A549 (cell line): Measurements from ENCODE around the gene REXO5. TPM values are rescaled to one million over a fixed set of nuclear protein-coding genes. Genes with fewer than 3 reads are reported as not detected.

Experiments used
- ATAC-seq, 2 experiments: fragments of 200-7000 bp in 1 of 2; fragments of >200 bp in 1 of 2; cut with Nextera tagmentation in 1 of 2; cut with Tn5 transposase in 1 of 2; 3 replicates each; pipeline versions ENCODE4 v1.8.0 to v1.9.1; 2018 to 2020; ENCODE audit warnings: mild to moderate bottlenecking in 1 of 2, moderate library complexity in 1 of 2
- CTCF ChIA-PET: fragments of 300-600 bp; sonication (Branson Sonifier 250); formaldehyde crosslinking; extraction: SDS; loops from one replicate; lab custom pipeline; 2021; ENCODE audit warnings: antibody characterized with exemption, inconsistent platforms; lab: Yijun Ruan, JAX
- POLR2A ChIA-PET: fragments of 350-600 bp; formaldehyde crosslinking; extraction: SDS; loops from one replicate; lab custom pipeline; 2021; ENCODE audit warnings: antibody characterized with exemption, inconsistent platforms; lab: Yijun Ruan, JAX
- DNase-seq, 2 experiments: peaks; one replicate each; pipeline versions ENCODE4 v3.0.0 to v3.0.0-alpha.2; 2011 to 2016; ENCODE audit warnings: low read depth in 1 of 2, low spot score in 1 of 2
- FAIRE-seq: peaks from 2 replicates; lab custom pipeline; 2011; peaks lifted over from hg19 to GRCh38; lab: Jason Lieb, UNC
- H3K27ac ChIP-seq, 2 experiments: fragments of >200 bp; sonication (Bioruptor Twin); formaldehyde crosslinking; 3 replicates each; pipeline ENCODE4 v1.5.1; 2016 to 2017
- H3K4me1 ChIP-seq: fragments of >200 bp; sonication (Bioruptor Twin); formaldehyde crosslinking; 3 replicates; pipeline ENCODE4 v1.6.1; 2016
- H3K4me2 ChIP-seq: fragments of >200 bp; sonication (Bioruptor Twin); formaldehyde crosslinking; 3 replicates; pipeline ENCODE4 v1.6.1; 2016
- H3K4me3 ChIP-seq: fragments of >200 bp; sonication (Bioruptor Twin); formaldehyde crosslinking; 3 replicates; pipeline ENCODE4 v1.5.1; 2016
- H3K9me3 ChIP-seq: fragments of >200 bp; sonication (Bioruptor Twin); formaldehyde crosslinking; 3 replicates; pipeline ENCODE4 v1.6.1; 2016
- BHLHE40 ChIP-seq: IDR thresholded peaks from 2 replicates; pipeline ENCODE4 v1.6.1; 2012; ENCODE audit warnings: low read depth, low read length, inconsistent platforms
- CBX2 ChIP-seq: fragments of 200-600 bp; sonication (generic); IDR thresholded peaks from 2 replicates; pipeline ENCODE4 v1.6.1; 2016; ENCODE audit warnings: low read depth, mild to moderate bottlenecking, borderline replicate concordance
- CEBPB ChIP-seq, 2 experiments: fragments of >200 bp in 1 of 2; sonication (Bioruptor Twin) in 1 of 2; formaldehyde crosslinking in 1 of 2; IDR thresholded peaks; 2 replicates each; pipeline ENCODE4 v1.6.1; 2012 to 2016
- EHMT2 ChIP-seq: fragments of 200-600 bp; sonication (generic); IDR thresholded peaks from 2 replicates; pipeline ENCODE4 v1.6.1; 2016; ENCODE audit warnings: antibody characterized with exemption, low read depth, mild to moderate bottlenecking, moderate library complexity
- EP300 ChIP-seq, 2 experiments: fragments of >200 bp; sonication (Bioruptor Twin); formaldehyde crosslinking; IDR thresholded peaks; 2 replicates in 1 of 2; 3 replicates in 1 of 2; pipeline ENCODE4 v1.6.1; 2016 to 2017
- HEYL ChIP-seq: fragments of 250-450 bp; sonication (Bioruptor Pico); IDR thresholded peaks from 2 replicates; pipeline ENCODE4 v1.8.0; 2021; ENCODE audit warnings: mild to moderate bottlenecking, moderate library complexity
- HOXB5 ChIP-seq: fragments of 250-450 bp; sonication (Bioruptor Pico); IDR thresholded peaks from 2 replicates; pipeline ENCODE4 v1.5.0; 2020; ENCODE audit warnings: mild to moderate bottlenecking, moderate library complexity
- JUN ChIP-seq, 2 experiments: fragments of >200 bp; sonication (Bioruptor Twin); formaldehyde crosslinking; IDR thresholded peaks; 2 replicates in 1 of 2; 3 replicates in 1 of 2; pipeline ENCODE4 v1.6.1; 2016 to 2017
- MAFK ChIP-seq: fragments of 450-650 bp; IDR thresholded peaks from 2 replicates; pipeline ENCODE4 v1.6.1; 2014; ENCODE audit not compliant: partially characterized antibody
- MYC ChIP-seq: IDR thresholded peaks from 2 replicates; pipeline ENCODE4 v1.6.1; 2012; ENCODE audit warnings: mild to moderate bottlenecking, inconsistent platforms, low read length, improper control_type of control experiment, borderline replicate concordance
- PHF8 ChIP-seq: fragments of 200-600 bp; sonication (generic); IDR thresholded peaks from 2 replicates; pipeline ENCODE4 v1.6.1; 2016; ENCODE audit warnings: low read depth, mild to moderate bottlenecking, antibody characterized with exemption, moderate library complexity, borderline replicate concordance
- RAD21 ChIP-seq, 2 experiments: fragments of >200 bp in 1 of 2; sonication (Bioruptor Twin) in 1 of 2; formaldehyde crosslinking in 1 of 2; IDR thresholded peaks in 1 of 2; conservative IDR thresholded peaks in 1 of 2; 2 replicates in 1 of 2; 3 replicates in 1 of 2; pipeline ENCODE4 v1.6.1; 2012 to 2018; ENCODE audit warnings: inconsistent platforms in 1 of 2
- RFX5 ChIP-seq: fragments of 450-650 bp; IDR thresholded peaks from 2 replicates; pipeline ENCODE4 v1.7.1; 2014; ENCODE audit warnings: antibody characterized with exemption, mild to moderate bottlenecking, moderate library complexity
- SMC3 ChIP-seq: fragments of >200 bp; sonication (Bioruptor Twin); formaldehyde crosslinking; IDR thresholded peaks from 3 replicates; pipeline ENCODE4 v1.6.1; 2018; ENCODE audit warnings: inconsistent platforms
- SREBF2 ChIP-seq: fragments of 450-650 bp; IDR thresholded peaks from 2 replicates; pipeline ENCODE4 v1.6.1; 2014; ENCODE audit warnings: mild to moderate bottlenecking, moderate library complexity
- TP53 ChIP-seq: fragments of 250-450 bp; sonication (Bioruptor Pico); IDR thresholded peaks from 2 replicates; pipeline ENCODE4 v1.5.0; 2021; ENCODE audit warnings: mild to moderate bottlenecking, moderate library complexity
- ZC3H11A ChIP-seq: fragments of 450-650 bp; IDR thresholded peaks from 2 replicates; pipeline ENCODE4 v1.6.1; 2014; ENCODE audit warnings: antibody characterized with exemption, mild to moderate bottlenecking
- ZSCAN20 ChIP-seq: fragments of 250-450 bp; sonication (Bioruptor Pico); IDR thresholded peaks from 2 replicates; pipeline ENCODE4 v1.8.0; 2022; ENCODE audit warnings: mild to moderate bottlenecking, moderate library complexity
- WGBS: methylation state at CpG from one replicate; pipeline ENCODE4 v1.1.6; 2017; ENCODE audit errors: missing lambda C conversion rate; 5-methylcytosine and 5-hydroxymethylcytosine counted together
- polyA plus RNA-seq, 4 experiments: library from polyadenylated mRNA; depleted of rRNA in 3 of 4; stranded (reverse); fragments of >200 nt; fragmentation: RNase III in 1 of 4; extraction: RNeasy Plus Mini Kit Qiagen cat#74134 plus additional on column Dnase treatment in 1 of 4; gene quantifications; 2 replicates in 3 of 4; 3 replicates in 1 of 4; pipeline ENCODE4 v1.2.3, GENCODE V29; 2011 to 2017
- TF ChIP-seq, protein P1 (sequence below): fragments of >200 bp; sonication (Bioruptor Twin); formaldehyde crosslinking; IDR thresholded peaks from 3 replicates; pipeline ENCODE4 v1.5.1; 2016
- TF ChIP-seq, protein P2 (sequence below): IDR thresholded peaks from 2 replicates; pipeline ENCODE4 v1.6.1; 2012
- TF ChIP-seq, protein P3 (sequence below): fragments of >200 bp; sonication (Bioruptor Twin); formaldehyde crosslinking; IDR thresholded peaks from 3 replicates; pipeline ENCODE4 v1.6.1; 2016
- TF ChIP-seq, protein P4 (sequence below): IDR thresholded peaks from 2 replicates; pipeline ENCODE4 v1.6.1; 2012
- TF ChIP-seq, protein P5 (sequence below): fragments of 450-650 bp; IDR thresholded peaks from 2 replicates; pipeline ENCODE4 v1.6.1; 2014; ENCODE audit warnings: antibody characterized with exemption

The REXO5 gene
- polyA plus RNA-seq, 2 of the 4 experiments (the other 2 are of a cell fraction) = 4.0 to 5.1 TPM

DNA sequence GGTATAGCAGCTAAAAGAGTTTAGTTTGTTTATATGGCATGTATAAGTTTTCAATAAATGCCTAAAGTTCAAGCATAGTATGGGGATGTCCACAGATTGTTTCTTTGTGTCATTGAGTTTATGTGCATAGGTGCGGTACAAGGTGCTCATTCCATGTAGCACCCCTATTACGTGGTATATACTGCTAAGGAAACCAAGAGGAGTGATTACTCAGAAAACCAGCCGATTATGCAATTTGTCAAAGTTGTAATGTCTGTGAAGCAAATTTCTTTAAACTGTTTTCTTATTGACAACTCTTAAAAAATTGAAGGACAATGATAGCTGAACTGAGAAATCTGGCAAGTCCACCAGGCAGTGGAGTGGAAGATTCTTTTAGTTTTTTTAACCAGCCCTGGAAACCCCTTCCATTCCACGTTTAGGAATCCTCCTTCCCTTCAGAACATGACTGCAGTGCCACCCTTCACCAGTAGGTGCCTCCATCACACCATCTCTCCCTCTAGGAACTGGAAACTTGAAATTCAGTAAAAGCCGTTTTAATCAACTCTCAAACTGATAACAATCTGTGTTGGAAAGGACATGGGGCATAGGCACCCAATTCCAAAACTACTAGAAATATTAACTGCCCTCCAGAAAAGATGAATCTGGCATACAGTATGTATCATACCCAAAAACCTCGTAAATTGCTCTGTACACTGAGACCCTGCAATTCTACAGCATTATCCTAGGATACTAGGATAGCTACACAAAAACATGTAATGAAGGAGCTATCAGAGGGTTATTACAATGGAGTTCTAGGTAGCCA, 43.5 kb downstream of the REXO5 start:
- ChIA-PET POLR2A (interaction anchor here (0.5 kb wide), 1 partner anchor 51 kb away, joined by 4 read pairs; the partner anchor contains the start of genes DCUN1D3 and LYRM1), CTCF (interaction anchor here (0.6 to 6.3 kb wide), 82 partner anchors 8 to 1474 kb away, joined by 3 to 66 read pairs (median 4); partner anchors contain the start of genes CRYM, DCUN1D3, ERI2 and LDAF1)
- peaks cover 49% of the 10 kb centered on the region for H3K4me1 ChIP-seq
- peak overlapping the region; percentile 1; the same call in 1 of the 3 replicates for H3K4me2 ChIP-seq
- TF ChIP-seq, protein P1, sequence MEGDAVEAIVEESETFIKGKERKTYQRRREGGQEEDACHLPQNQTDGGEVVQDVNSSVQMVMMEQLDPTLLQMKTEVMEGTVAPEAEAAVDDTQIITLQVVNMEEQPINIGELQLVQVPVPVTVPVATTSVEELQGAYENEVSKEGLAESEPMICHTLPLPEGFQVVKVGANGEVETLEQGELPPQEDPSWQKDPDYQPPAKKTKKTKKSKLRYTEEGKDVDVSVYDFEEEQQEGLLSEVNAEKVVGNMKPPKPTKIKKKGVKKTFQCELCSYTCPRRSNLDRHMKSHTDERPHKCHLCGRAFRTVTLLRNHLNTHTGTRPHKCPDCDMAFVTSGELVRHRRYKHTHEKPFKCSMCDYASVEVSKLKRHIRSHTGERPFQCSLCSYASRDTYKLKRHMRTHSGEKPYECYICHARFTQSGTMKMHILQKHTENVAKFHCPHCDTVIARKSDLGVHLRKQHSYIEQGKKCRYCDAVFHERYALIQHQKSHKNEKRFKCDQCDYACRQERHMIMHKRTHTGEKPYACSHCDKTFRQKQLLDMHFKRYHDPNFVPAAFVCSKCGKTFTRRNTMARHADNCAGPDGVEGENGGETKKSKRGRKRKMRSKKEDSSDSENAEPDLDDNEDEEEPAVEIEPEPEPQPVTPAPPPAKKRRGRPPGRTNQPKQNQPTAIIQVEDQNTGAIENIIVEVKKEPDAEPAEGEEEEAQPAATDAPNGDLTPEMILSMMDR = peak; percentile 95
- peak; percentile 26 to 37; a peak in 2 of 4 replicates for TF ChIP-seq CEBPB (IDR thresholded peaks at IDR 0.05)
- no peak for TF ChIP-seq SREBF2
- peak; percentile 91 for TF ChIP-seq SMC3
- TF ChIP-seq RAD21 (conservative IDR thresholded peaks at IDR 0.05 in 1 of 2, IDR thresholded peaks at IDR 0.05 in 1 of 2) = peak; percentile 97 to 98
- TF ChIP-seq MAFK = peak; percentile 85
- TF ChIP-seq BHLHE40 = no peak
- ATAC-seq (peak; percentile 65 to 67; a peak in 4 of 6 replicates), DNase-seq (peak; percentile 26 to 66), FAIRE-seq (peak; percentile 90)
- peak overlapping the region; percentile 35 to 78; a peak in 2 of 6 replicates for H3K27ac ChIP-seq
- WGBS = 36% methylated on average over 6 of the region's 6 CpGs
- no peak overlapping the region for H3K4me3 ChIP-seq
- H3K9me3 ChIP-seq = no peaks in the 10 kb centered on the region

DNA sequence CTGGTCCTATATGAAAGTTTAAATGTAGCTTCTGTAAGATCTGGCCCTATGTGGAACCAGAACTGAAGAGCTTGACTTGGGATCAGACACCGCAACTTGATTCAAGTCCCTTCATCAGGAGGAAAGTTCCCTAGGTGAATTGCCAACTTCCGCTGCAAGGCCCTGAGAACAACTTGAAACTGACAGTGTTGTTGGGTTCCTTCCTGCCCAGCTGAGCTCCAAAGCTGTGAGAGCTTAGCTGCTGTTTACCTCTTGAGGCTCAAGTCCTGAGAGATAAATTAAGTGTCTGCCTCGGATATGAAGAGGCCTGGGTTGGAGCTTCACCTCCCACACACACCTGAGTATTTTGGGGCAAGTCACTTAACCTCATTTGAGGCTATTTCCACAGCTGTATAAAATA, 44.7 kb downstream of the REXO5 start:
- no peak overlapping the region for H3K4me3 ChIP-seq
- DNase-seq (no peak), FAIRE-seq (no peak), ATAC-seq (peak in 1 of 2 experiments; percentile 12; a peak in 1 of 6 replicates)
- ChIA-PET POLR2A (interaction anchor here (0.5 to 1.8 kb wide), 6 partner anchors 49 to 450 kb away, joined by 3 to 15 read pairs (median 4); partner anchors contain the start of genes DCUN1D3 and LYRM1), CTCF (interaction anchor here (0.7 to 6.3 kb wide), 40 partner anchors 9 to 1470 kb away, joined by 3 to 66 read pairs (median 6); partner anchors contain the start of genes DCUN1D3, LDAF1 and LYRM1)
- peak overlapping the region; percentile 74 for H3K4me2 ChIP-seq
- H3K4me1 ChIP-seq = peaks cover 51% of the 10 kb centered on the region
- TF ChIP-seq ZC3H11A (no peak), TP53 (no peak), EP300 (IDR thresholded peaks at IDR 0.05) (no peak), EHMT2 (no peak), CEBPB (IDR thresholded peaks at IDR 0.05) (no peak), SMC3 (no peak), MYC (no peak), RFX5 (no peak), ZSCAN20 (CRISPR knock-in tag) (no peak), RAD21 (conservative IDR thresholded peaks at IDR 0.05 in 1 of 2, IDR thresholded peaks at IDR 0.05 in 1 of 2) (no peak), CBX2 (no peak), JUN (IDR thresholded peaks at IDR 0.05) (no peak), BHLHE40 (no peak), PHF8 (no peak), HEYL (no peak), HOXB5 (CRISPR knock-in tag) (no peak)
- TF ChIP-seq, protein P2, sequence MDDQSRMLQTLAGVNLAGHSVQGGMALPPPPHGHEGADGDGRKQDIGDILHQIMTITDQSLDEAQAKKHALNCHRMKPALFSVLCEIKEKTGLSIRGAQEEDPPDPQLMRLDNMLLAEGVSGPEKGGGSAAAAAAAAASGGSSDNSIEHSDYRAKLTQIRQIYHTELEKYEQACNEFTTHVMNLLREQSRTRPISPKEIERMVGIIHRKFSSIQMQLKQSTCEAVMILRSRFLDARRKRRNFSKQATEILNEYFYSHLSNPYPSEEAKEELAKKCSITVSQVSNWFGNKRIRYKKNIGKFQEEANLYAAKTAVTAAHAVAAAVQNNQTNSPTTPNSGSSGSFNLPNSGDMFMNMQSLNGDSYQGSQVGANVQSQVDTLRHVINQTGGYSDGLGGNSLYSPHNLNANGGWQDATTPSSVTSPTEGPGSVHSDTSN = no peak
- TF ChIP-seq, protein P3, sequence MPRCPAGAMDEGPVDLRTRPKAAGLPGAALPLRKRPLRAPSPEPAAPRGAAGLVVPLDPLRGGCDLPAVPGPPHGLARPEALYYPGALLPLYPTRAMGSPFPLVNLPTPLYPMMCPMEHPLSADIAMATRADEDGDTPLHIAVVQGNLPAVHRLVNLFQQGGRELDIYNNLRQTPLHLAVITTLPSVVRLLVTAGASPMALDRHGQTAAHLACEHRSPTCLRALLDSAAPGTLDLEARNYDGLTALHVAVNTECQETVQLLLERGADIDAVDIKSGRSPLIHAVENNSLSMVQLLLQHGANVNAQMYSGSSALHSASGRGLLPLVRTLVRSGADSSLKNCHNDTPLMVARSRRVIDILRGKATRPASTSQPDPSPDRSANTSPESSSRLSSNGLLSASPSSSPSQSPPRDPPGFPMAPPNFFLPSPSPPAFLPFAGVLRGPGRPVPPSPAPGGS = no peak
- TF ChIP-seq, protein P4, sequence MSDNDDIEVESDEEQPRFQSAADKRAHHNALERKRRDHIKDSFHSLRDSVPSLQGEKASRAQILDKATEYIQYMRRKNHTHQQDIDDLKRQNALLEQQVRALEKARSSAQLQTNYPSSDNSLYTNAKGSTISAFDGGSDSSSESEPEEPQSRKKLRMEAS = no peak
- TF ChIP-seq, protein P5, sequence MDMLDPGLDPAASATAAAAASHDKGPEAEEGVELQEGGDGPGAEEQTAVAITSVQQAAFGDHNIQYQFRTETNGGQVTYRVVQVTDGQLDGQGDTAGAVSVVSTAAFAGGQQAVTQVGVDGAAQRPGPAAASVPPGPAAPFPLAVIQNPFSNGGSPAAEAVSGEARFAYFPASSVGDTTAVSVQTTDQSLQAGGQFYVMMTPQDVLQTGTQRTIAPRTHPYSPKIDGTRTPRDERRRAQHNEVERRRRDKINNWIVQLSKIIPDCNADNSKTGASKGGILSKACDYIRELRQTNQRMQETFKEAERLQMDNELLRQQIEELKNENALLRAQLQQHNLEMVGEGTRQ = no peak
- H3K27ac ChIP-seq = peak overlapping the region; percentile 78 to 83
- whole genome bisulfite sequencing = 81% methylated on average over 3 of the region's 3 CpGs
- no peaks in the 10 kb centered on the region for H3K9me3 ChIP-seq
